Spleen (tissue), 7 donors: ENCODE measurements around the gene CFAP74.

Source experiments
- CTCF ChIP-seq, 11 experiments: fragments of 200-600 bp in 7 of 11; fragments of 450-650 bp in 4 of 11; sonication (generic) in 4 of 11; IDR thresholded peaks in 8 of 11; conservative IDR thresholded peaks in 3 of 11; 1 replicate in 7 of 11; 2 replicates in 4 of 11; pipeline versions ENCODE4 v1.4.0 to v1.8.0; 2016 to 2021; ENCODE audit warnings: antibody characterized with exemption in 11 of 11, inconsistent platforms in 4 of 11, mild to moderate bottlenecking in 1 of 11
- POLR2A ChIP-seq, 3 donors: fragments of 450-650 bp; IDR thresholded peaks; one replicate each; pipeline ENCODE4 v1.5.1; 2017; ENCODE audit warnings: antibody characterized with exemption in 3 of 3, mild to moderate bottlenecking in 1 of 3
- donor health status: DM: no; HTN: no; CAD: no; lungs with moderate emphysema.
- donor health status: DM: no; HTN: no; CAD: no.
- donor health status: DM: no; HTN: no; CAD: no.

GRCh38 chr1:1914971-1915692, 88.5 kb downstream of the CFAP74 start, which contains the start of gene CALML6:
- TF ChIP-seq CTCF (IDR thresholded peaks at IDR 0.05 in 8 of 11, conservative IDR thresholded peaks at IDR 0.05 in 3 of 11) (no peak), POLR2A (IDR thresholded peaks at IDR 0.05) (no peak)
